Fibroblast of skin of right biceps (primary cell): ENCODE results near the gene PRSS53.
"Not testable (repeated sequence)": the region's sequence is repeated elsewhere in the genome, so short reads cannot be mapped to it uniquely, and the experiment has no call there.

Experiments
- DNase-seq: peaks from one replicate; pipeline ENCODE4 v3.0.0-alpha.2; 2013

The PRSS53 gene

DNA sequence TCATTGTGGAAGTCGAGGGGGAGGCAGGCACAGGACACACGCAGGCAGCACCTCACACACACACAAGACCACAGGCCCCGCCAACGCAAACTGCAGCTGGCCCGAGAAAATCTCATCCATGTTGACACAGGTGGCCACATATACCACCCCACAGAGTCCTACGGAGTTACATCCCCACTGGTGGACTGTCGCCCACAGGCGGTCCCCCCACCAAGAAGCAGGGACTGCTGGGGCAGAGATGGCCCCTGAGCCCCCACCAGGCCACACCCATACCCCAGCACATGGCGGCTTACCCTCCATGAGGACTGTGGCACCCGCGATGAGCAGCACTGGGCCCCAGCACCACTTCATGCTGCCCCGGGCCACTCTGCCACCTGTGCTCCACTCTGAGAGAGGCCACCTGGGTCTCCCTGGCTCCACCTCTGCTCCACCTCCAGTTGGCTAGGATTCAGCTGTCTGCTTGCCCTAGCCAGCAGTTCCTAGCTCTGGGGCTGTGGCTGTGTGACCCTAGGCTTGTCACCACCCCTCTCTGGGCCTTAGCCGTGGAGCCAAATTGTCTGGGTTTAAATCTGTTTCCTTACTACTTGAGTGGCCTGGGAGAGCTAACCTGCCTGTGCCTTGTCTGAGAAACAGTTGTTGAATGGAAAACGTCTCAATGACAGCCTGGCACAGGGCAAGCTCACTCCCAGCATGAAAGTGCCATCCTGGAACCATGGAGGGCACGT lies at the start of gene PRSS53:
TSS of gene PRSS53 (minus strand) at position 485 of the 725 bp plus-strand sequence. CDS start at position 351, 134 bp downstream.
- DNase-seq = no peak

DNA sequence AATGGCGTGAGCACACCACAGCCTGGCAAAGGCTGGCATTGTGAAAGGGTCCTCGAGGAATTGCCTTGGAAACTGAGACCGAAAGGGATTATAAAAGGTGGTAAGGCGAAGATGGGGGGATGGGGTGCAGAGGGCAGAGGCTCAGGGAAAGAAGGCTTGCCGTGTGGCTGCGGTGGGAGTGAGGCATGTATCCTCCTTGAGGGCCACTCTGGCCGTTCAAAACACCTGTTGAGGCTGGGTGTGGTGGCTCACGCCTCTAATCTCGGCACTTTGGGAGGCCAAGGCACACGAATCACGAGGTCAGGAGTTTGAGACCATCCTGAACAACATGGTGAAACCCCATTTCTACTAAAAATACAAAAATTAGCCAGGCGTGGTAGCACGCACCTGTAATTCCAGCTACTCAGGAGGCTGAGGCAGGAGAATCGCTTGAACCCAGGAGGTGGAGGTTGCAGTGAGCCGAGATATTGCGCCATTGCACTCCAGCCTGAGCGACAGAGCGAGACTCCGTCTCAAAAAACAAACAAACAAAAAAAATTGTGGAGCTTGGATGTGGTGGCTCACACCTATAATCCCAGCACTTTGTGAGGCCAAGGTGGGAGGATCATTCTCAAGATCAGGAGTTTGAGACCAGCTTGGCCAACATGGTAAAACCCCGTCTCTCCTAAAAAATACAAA lies 48.2 kb upstream of the PRSS53 start:
- DNase-seq = not testable (repeated sequence)

- no peak for DNase-seq
Observed at GRCh38 chr16:31136287-31136662, 47.5 kb upstream of the PRSS53 start.

DNA sequence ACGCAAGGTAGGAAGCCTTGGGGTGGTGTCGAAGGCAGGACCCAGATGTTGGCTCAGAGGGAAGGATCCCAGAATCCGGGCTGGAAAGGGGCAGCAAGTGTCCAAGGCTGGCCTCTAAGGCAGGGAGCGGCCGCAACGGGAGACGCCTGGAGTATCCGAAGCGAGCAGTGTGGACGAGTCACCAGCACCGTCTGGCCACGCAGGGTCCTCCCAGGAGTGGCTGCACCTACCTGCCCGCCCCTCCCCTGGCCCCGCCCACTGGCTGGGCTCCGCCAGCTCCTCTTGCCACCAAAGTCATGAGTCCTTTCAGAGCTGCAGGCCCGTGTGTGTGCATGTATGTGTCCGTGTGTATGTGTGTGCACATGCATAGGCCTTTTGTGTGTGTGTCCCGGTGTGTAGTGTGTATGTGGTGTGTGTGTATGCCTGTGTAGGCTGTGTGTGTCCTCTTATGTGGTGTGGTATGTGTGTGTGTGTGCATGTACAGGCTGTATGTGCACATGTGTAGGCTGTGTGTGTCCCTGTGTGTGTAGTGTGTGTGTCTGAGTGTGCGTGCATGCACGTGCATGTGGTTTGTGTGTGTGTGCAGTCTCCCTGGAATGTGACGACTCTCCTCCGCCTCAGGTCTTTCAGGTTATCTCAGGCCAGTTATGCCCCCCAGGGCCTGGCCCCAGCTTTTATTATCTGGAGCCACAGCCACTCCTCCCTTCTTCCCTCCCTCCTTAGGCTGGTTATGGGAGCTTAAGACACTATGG lies 47.0 kb upstream of the PRSS53 start, which contains the start of gene PRSS8:
TSS of gene PRSS8 (minus strand) at position 193 of the 752 bp plus-strand sequence. CDS start 229 bp downstream, outside the sequence.
- no peak for DNase-seq

GRCh38 chr16:31134625-31135534 lies 46.1 kb upstream of the PRSS53 start:
- DNase-seq = peak; percentile 17

DNA sequence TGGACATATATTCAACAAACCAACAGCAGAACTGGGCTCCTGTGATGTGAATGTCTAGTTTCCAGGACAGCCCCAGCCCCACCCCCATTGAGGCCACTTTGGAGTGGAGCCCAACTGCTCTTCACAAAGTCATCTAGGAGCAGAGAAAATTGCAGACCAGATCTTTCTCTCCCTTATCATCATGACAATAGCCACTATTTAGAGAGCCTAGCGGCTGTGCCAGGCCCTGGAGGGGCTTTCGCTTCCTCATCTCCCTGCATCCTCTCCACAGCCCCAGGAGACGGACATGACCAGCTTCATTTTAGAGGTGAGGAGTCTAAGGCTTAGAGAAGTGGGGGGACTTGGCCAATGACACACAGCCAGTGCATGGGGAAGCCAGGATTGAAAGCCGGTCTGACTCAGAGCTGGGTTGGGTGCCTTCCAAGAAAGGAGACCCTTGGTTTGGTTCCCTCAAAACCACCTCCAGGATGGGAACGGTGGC lies 45.4 kb upstream of the PRSS53 start:
- peak; percentile 26 for DNase-seq

- no peak for DNase-seq
Observed at GRCh38 chr16:31133046-31133501, 44.3 kb upstream of the PRSS53 start.

GRCh38 chr16:31132303-31132979 lies 43.7 kb upstream of the PRSS53 start:
- DNase-seq = no peak

DNA sequence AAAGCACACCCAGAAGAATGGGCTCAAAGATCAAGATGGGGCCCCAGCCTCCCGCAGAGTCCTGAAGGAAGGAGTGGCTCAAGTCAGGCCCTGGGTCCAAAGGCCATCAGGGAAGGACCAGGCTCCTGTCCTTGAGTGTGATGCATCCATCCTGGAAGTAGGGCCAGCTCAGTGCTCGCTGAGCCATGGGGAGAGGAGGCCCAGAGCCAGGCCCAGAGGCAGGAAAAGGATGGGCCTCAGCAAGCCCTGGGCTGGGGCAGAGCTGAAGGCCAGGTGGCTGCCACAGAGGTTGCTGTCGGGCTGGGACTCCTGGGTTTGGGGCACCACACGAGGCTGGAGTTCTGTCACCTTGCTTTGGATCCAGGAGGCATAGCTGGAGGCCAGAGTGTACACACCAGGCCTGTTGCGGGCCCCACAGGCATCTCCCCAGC lies 43.1 kb upstream of the PRSS53 start:
- no peak for DNase-seq

DNA sequence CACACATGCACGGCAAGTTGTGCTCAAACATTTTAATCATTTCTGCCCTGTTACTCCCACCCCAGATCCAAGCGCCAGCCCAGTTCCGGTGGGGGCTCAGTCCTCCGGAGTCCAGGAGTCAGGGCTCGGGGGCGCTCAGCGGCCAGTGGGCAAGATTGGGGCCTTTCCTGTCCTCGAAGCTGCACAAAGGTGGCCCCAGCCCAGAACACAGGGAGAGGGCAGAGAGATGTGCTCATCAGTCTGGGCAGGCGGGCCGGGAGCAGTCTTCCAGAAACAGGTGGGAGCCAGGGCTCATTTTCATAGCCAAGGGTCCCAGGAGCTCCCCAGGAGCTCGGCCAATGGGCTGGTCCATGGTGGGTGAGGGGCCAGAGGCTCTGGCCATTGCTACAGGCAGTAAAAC lies 42.7 kb upstream of the PRSS53 start:
- DNase-seq = no peak

- no peak for DNase-seq
Observed at GRCh38 chr16:31130899-31131298, 42.2 kb upstream of the PRSS53 start.

GRCh38 chr16:31130336-31130891 lies 41.7 kb upstream of the PRSS53 start:
- DNase-seq = no peak

- no peak for DNase-seq
Observed at GRCh38 chr16:31129568-31130335, 41.0 kb upstream of the PRSS53 start.

GRCh38 chr16:31128711-31129567 lies 40.2 kb upstream of the PRSS53 start:
- no peak for DNase-seq

GRCh38 chr16:31127182-31127581 lies 38.4 kb upstream of the PRSS53 start:
- no peak for DNase-seq

DNA sequence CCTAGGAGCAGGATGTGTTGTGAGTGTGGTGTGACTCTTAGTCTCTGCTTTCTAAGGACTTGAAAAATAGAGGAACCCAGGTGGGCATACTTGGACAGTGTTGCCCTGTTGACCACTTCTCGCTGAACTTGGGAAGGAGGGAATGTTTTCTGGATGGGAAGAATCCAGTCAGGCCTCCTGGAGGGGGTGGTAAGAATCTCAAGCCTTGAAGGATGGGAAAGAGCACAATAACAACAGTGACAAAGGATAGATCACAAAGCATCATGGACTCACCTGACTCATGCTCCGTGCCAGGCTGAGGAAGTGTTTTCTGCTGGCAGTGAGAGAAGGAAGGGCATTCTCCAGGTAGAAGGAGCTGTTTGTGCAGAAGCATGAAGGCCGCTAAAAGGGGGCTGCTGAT lies 37.1 kb upstream of the PRSS53 start:
- DNase-seq = no peak

DNA sequence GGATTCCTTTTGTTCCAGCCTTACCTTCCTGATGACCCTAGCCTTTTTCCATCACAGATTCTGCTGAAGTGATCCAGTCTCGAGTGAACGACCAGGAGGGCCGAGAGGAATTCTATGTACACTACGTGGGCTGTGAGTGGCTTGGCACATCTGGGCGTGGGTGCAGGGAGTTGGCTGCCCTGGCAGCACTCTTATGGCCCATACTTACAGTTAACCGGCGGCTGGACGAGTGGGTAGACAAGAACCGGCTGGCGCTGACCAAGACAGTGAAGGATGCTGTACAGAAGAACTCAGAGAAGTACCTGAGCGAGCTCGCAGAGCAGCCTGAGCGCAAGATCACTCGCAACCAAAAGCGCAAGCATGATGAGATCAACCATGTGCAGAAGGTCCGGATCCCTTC lies 31.4 kb upstream of the PRSS53 start:
- no peak for DNase-seq

GRCh38 chr16:31118223-31119155 lies 29.7 kb upstream of the PRSS53 start:
- DNase-seq = peak; percentile 47
